Karpas-422 (cell line): ENCODE data around the gene CALCOCO1. TPM values are rescaled to one million over a fixed set of nuclear protein-coding genes. Genes with fewer than 3 reads are reported as not detected.
A peak's percentile ranks its signal among the peaks of the same experiment; 100 is the strongest.
"Not testable (repeated sequence)": the region's sequence is repeated elsewhere in the genome, so short reads cannot be mapped to it uniquely, and the experiment has no call there.

Source experiments
- DNase-seq: peaks from one replicate; pipeline ENCODE4 v3.0.0-alpha.2; 2015
- H2AFZ ChIP-seq: fragments of 200-600 bp; sonication (generic); 2 replicates; pipeline ENCODE4 v1.6.1; 2014; ENCODE audit warnings: antibody characterized with exemption, low read length, mixed read lengths
- H3K27ac ChIP-seq: fragments of 200-600 bp; sonication (generic); 2 replicates; pipeline ENCODE4 v1.5.1; 2014; ENCODE audit warnings: mild to moderate bottlenecking, low read length, moderate library complexity
- H3K27me3 ChIP-seq: fragments of 200-600 bp; sonication (generic); 2 replicates; pipeline ENCODE4 v1.6.1; 2014; ENCODE audit warnings: low read length, mixed read lengths
- H3K36me3 ChIP-seq: fragments of 200-600 bp; sonication (generic); 2 replicates; pipeline ENCODE4 v1.6.1; 2014; ENCODE audit warnings: low read length, mixed read lengths; ENCODE audit not compliant: insufficient read depth
- H3K4me1 ChIP-seq: fragments of 200-600 bp; sonication (generic); 2 replicates; pipeline ENCODE4 v1.6.1; 2014; ENCODE audit warnings: mild to moderate bottlenecking, low read length, mixed read lengths
- H3K4me2 ChIP-seq: fragments of 200-600 bp; sonication (generic); 2 replicates; pipeline ENCODE4 v1.6.1; 2014; ENCODE audit warnings: low read length, low read depth, mild to moderate bottlenecking; ENCODE audit not compliant: poor library complexity, severe bottlenecking
- H3K4me3 ChIP-seq: fragments of 200-600 bp; sonication (generic); 2 replicates; pipeline ENCODE4 v1.5.1; 2014; ENCODE audit warnings: mild to moderate bottlenecking, antibody characterized with exemption, low read length, mixed read lengths
- H3K79me2 ChIP-seq: fragments of 200-600 bp; sonication (generic); 2 replicates; pipeline ENCODE4 v1.6.1; 2014; ENCODE audit warnings: mild to moderate bottlenecking, low read length, mixed read lengths
- H3K9ac ChIP-seq: fragments of 200-600 bp; sonication (generic); 2 replicates; pipeline ENCODE4 v1.6.0; 2014; ENCODE audit warnings: low read length
- H3K9me2 ChIP-seq: fragments of 200-600 bp; sonication (generic), shearing (Covaris generic); replicated peaks from 2 replicates; pipeline ENCODE4 v1.6.0; 2014; ENCODE audit warnings: mild to moderate bottlenecking, low read length, moderate library complexity; ENCODE audit not compliant: insufficient read depth
- H3K9me3 ChIP-seq: fragments of 300-700, 200-600 bp; sonication (generic); 2 replicates; pipeline ENCODE4 v1.6.1; 2014; ENCODE audit warnings: low read length, mixed read lengths
- H4K20me1 ChIP-seq: fragments of 200-600 bp; sonication (generic); 2 replicates; pipeline ENCODE4 v1.6.1; 2014; ENCODE audit warnings: mild to moderate bottlenecking, antibody characterized with exemption, low read length, low read depth; ENCODE audit not compliant: insufficient read depth
- total RNA-seq: library from RNA; depleted of rRNA; stranded (reverse); fragments of >200 nt; shearing (Covaris generic); gene quantifications from 2 replicates; pipeline ENCODE4 v1.2.3, GENCODE V29; 2014; ENCODE audit warnings: low replicate concordance

The CALCOCO1 gene
- total RNA-seq, 1 experiment from 2014 or later = 28.7 TPM

DNA sequence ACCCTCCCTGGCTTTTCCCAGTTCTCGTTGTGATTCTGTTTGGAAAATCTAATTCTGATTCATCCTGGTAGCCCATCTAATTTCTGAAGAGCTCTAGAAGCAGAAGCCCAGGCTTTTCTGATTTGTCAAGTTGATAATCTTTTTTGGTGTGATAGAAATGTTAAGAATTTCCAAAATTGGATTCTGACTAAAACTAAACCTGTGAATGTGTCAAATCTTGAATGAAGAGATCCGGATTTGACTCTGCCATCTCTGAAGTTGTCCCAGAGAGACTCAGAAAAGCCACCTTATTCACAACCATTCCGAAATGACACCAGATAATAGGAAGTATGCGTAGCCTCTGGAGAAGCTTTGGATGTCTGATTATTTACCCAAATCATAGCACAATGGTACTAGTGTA is 37.4 kb upstream of the CALCOCO1 start:
- no peak overlapping the region for H3K27ac ChIP-seq
- no peaks in the 10 kb centered on the region for H3K9me3 ChIP-seq
- DNase-seq = no peak
- H3K36me3 ChIP-seq = no peaks in the 10 kb centered on the region
- H3K79me2 ChIP-seq = no peaks in the 10 kb centered on the region
- no peak overlapping the region for H3K4me3 ChIP-seq
- no peaks in the 10 kb centered on the region for H4K20me1 ChIP-seq
- H3K9ac ChIP-seq = no peak overlapping the region
- H2AFZ ChIP-seq = no peak overlapping the region
- no peaks in the 10 kb centered on the region for H3K4me1 ChIP-seq
- no peak overlapping the region for H3K4me2 ChIP-seq
- no peaks in the 10 kb centered on the region for H3K9me2 ChIP-seq
- H3K27me3 ChIP-seq = no peaks in the 10 kb centered on the region

DNA sequence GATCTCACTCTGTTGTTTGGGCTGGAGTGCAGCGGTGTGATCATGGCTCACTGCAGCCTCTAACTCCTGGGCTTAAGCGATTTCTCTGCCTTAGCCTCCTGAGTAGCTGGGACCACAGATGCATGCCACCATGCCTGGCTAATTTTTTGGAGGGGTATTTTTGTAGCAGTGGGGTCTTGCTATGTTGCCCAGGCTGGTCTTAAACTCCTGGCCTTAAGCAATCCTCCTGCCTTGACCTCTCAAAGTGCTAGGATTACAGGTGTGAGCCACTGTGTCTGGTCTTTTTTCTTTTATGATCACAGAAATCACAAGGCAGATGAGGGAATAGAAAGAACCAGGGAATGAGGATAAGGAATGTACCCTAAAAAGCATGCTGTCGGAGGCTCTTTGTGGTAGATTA is 35.5 kb upstream of the CALCOCO1 start:
- H3K9ac ChIP-seq, H3K27me3 ChIP-seq, H4K20me1 ChIP-seq, H3K9me3 ChIP-seq, H3K4me3 ChIP-seq, H3K4me1 ChIP-seq, H2AFZ ChIP-seq, H3K79me2 ChIP-seq, H3K27ac ChIP-seq, H3K36me3 ChIP-seq, DNase-seq, H3K4me2 ChIP-seq, H3K9me2 ChIP-seq: not testable (repeated sequence)

DNA sequence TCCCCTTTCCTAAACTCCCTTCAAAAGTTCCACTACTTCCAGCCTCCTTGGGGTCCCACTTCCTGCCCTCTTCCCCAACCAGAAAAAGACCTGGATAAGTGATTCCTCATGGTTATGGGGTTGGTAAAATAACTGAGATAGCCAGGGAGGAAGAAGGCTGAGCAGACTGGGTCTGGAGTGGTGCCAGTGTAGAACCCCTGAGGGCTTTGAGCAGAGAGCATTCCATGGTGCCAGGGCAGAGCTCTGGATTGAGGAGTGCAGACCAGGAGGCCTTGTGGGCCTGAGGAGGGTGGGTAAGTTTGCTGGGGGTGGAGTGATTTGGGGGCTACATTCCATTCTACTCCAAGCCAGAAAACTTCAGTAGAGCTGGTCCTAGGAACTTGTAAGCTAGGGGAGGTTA is 34.1 kb upstream of the CALCOCO1 start:
- H3K4me1 ChIP-seq = peaks cover 11% of the 10 kb centered on the region
- no peaks in the 10 kb centered on the region for H3K9me3 ChIP-seq
- no peaks in the 10 kb centered on the region for H3K79me2 ChIP-seq
- H3K9ac ChIP-seq = no peak overlapping the region
- H3K27ac ChIP-seq = no peak overlapping the region
- no peaks in the 10 kb centered on the region for H3K9me2 ChIP-seq
- no peaks in the 10 kb centered on the region for H3K27me3 ChIP-seq
- H3K4me2 ChIP-seq = no peak overlapping the region
- H3K4me3 ChIP-seq = no peak overlapping the region
- H2AFZ ChIP-seq = no peak overlapping the region
- no peak for DNase-seq
- H3K36me3 ChIP-seq = no peaks in the 10 kb centered on the region
- H4K20me1 ChIP-seq = no peaks in the 10 kb centered on the region

DNA sequence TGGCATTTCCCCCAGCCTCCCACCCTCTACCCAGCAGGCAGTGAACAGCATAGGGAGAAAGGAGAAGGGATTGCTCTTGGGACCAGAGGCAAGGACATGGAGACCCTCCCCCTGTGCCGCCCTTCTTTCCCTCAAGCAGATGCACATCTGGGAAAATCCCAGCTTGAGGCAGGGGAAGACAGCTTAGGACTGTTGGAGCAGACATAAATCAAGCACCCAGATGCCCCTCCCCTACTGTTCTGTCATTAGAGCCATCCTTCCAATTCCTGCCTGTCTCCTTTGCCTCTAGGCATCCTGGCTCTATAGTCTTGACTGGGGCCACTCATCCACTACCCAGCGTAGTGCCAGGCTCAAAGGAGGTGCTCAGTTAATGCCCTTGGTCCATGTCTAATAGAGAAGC is 32.0 kb upstream of the CALCOCO1 start:
- no peaks in the 10 kb centered on the region for H3K9me2 ChIP-seq
- no peak overlapping the region for H3K9ac ChIP-seq
- H3K4me1 ChIP-seq = peaks cover 31% of the 10 kb centered on the region
- no peak overlapping the region for H3K4me3 ChIP-seq
- H3K36me3 ChIP-seq = no peaks in the 10 kb centered on the region
- no peak for DNase-seq
- no peak overlapping the region for H3K27ac ChIP-seq
- H3K9me3 ChIP-seq = no peaks in the 10 kb centered on the region
- H4K20me1 ChIP-seq = no peaks in the 10 kb centered on the region
- H3K27me3 ChIP-seq = no peaks in the 10 kb centered on the region
- H3K79me2 ChIP-seq = no peaks in the 10 kb centered on the region
- H2AFZ ChIP-seq = no peak overlapping the region
- H3K4me2 ChIP-seq = no peak overlapping the region

DNA sequence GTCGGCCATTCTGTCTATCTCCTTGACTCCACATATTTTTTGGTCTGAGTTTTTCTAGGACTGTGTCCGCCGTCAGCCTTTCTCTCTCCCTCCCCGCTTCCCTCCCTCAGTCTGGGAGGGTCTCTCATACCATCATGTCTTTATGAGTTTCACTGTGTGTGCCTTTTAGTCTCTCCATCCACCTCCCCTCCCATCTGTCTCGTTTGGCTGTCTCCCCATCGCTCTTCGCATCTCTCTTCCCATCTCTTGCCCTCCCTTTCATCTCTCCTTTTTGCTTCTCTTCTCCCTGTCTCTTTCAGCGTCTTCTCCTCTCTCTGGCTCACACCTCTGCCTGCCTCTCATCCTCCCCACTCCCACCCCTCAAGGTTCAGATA is 31.5 kb upstream of the CALCOCO1 start:
- Histone ChIP-seq H4K20me1 (no peaks in the 10 kb centered on the region), H3K79me2 (no peaks in the 10 kb centered on the region), H3K9ac (no peak overlapping the region), H2AFZ (no peak overlapping the region), H3K4me1 (peaks cover 37% of the 10 kb centered on the region), H3K9me3 (no peaks in the 10 kb centered on the region), H3K36me3 (no peaks in the 10 kb centered on the region), H3K27ac (no peak overlapping the region), H3K4me2 (no peak overlapping the region), H3K4me3 (no peak overlapping the region), H3K27me3 (no peaks in the 10 kb centered on the region), H3K9me2 (no peaks in the 10 kb centered on the region)
- no peak for DNase-seq

DNA sequence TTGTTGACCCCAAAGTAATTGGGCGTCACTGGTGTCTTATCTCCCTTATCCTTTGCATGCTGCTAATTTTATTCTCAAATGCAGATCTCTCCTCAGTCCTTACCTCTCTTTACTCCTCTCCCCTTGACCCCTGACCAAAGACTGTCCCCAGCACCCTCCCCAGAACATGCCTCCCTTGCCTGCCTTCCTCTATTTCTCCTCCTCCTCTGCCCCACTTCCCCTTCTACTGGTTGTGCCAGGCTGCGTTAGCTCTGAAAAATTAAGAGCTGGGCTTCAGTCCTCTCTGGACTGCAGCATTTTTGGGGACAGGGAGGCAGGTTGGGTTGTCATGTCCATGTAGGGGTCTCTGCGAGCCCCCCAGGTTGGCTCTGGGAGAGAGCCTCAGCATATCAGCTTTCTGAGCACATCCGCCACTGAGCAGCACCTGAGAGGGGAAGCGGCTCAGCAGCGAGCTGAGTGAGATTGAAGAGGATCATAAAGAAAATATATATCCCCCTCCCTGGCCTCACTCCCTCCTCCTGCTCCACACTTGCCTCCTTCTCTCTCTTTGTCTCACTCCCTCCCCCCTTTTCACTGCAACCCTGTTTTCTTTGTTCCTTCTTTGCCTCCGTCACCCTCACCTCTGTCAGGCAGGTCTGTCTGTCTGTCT is 31.0 kb upstream of the CALCOCO1 start:
- no peaks in the 10 kb centered on the region for H4K20me1 ChIP-seq
- no peak overlapping the region for H2AFZ ChIP-seq
- H3K4me1 ChIP-seq = peaks cover 42% of the 10 kb centered on the region
- H3K79me2 ChIP-seq = no peaks in the 10 kb centered on the region
- H3K9me2 ChIP-seq = no peaks in the 10 kb centered on the region
- H3K4me3 ChIP-seq = no peak overlapping the region
- H3K36me3 ChIP-seq = no peaks in the 10 kb centered on the region
- no peaks in the 10 kb centered on the region for H3K9me3 ChIP-seq
- H3K27ac ChIP-seq = no peak overlapping the region
- no peaks in the 10 kb centered on the region for H3K27me3 ChIP-seq
- H3K9ac ChIP-seq = peak overlapping the region; percentile 35; the same call in 1 of the 2 replicates
- DNase-seq = no peak
- H3K4me2 ChIP-seq = no peak overlapping the region

DNA sequence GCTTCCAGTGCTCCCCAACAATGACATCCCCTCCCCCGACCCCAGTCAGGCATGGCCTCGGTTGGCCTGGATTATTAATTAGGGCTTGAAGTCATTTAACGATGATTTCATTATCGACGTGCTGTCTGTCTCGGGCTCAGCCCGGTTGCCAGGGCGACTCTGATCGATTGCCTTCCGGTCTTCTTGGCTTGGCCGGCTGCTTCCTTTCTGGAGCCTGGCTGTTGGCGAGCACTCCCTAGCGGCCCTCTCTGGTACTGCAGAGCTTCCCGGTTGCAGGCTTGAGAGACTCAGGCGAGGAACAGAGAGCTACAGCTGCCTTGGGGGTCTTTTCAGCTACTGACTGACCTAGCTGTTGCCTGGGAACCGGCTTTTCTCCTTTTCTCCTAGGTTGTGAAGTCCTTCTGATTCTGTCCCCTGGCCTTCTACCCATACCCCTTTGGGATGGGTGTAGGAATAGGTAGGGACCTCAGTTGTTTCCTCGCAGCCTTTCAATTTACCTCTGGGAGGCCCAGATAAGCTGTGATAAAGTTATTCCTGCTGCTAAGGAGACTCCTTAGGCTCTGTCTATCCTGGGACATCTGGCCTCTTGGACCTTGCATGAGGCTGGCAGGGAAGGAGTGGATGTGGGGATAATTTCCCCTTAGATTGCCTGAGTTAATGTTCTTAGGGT is 30.0 kb upstream of the CALCOCO1 start:
- Histone ChIP-seq H3K36me3 (no peaks in the 10 kb centered on the region), H3K27me3 (no peaks in the 10 kb centered on the region), H3K27ac (no peak overlapping the region), H3K9me3 (no peaks in the 10 kb centered on the region), H3K4me2 (peak overlapping the region; percentile 65), H3K9me2 (no peaks in the 10 kb centered on the region), H2AFZ (peak overlapping the region; percentile 49; the same call in 1 of the 2 replicates), H3K4me3 (peak overlapping the region; percentile 61), H4K20me1 (no peaks in the 10 kb centered on the region), H3K9ac (peak overlapping the region; percentile 57), H3K4me1 (peaks cover 51% of the 10 kb centered on the region), H3K79me2 (no peaks in the 10 kb centered on the region)
- DNase-seq = peak; percentile 94

DNA sequence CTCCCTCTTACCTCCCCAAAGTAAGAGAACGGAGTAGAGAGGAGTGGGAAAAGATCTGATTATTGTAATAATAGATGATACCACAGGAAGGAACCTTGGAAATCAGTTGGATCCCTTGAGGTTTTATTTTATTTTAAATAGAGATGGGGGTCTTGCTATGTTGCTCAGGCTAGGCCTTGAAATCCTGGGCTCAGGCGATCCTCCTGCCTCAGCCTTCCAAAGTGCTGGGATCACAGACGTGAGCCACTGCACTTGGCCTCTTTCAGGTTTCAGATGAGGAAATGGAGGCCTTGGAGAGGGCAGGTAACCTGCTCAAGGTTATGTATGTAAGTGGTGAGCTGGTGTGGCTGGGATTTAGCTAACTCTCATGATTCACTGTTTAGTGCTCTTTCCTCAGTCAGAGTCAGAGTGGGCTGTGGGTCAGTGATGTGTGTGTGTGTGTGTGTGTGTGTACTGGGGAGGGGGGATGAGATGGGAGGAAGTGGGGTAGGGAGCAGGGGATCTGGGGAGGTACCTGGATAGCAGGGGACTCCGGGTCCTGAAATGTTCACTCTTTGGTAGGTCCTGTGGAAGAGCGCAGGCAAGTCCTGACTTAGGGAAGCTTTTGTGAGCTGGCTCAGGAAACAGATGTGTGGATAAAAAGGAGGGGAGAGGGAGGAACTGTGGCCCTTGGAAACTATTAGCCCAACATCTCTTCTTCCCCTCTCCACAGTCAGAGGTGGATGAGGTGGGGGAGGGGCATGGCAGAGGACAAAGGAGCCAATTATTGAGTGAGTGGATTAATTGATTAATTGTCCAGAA is 29.2 kb upstream of the CALCOCO1 start:
- H3K9me2 ChIP-seq = no peaks in the 10 kb centered on the region
- peak overlapping the region; percentile 84 for H3K27ac ChIP-seq
- H3K4me3 ChIP-seq = peak overlapping the region; percentile 61
- H3K4me1 ChIP-seq = peaks cover 59% of the 10 kb centered on the region
- no peaks in the 10 kb centered on the region for H3K79me2 ChIP-seq
- H2AFZ ChIP-seq = peak overlapping the region; percentile 49; the same call in 1 of the 2 replicates
- no peak for DNase-seq
- H4K20me1 ChIP-seq = no peaks in the 10 kb centered on the region
- H3K36me3 ChIP-seq = no peaks in the 10 kb centered on the region
- H3K4me2 ChIP-seq = peak overlapping the region; percentile 65
- H3K9ac ChIP-seq = peak overlapping the region; percentile 57
- no peaks in the 10 kb centered on the region for H3K9me3 ChIP-seq
- H3K27me3 ChIP-seq = no peaks in the 10 kb centered on the region
